NCI-H187 treated with DMSO at 0.1 percent for 48 hours (cell line): ENCODE measurements around the gene COL26A1.

Experiments used
- DNase-seq: peaks from one replicate; lab custom pipeline; 2025; lab: John Stamatoyannopoulos, UW

Gene COL26A1

DNA sequence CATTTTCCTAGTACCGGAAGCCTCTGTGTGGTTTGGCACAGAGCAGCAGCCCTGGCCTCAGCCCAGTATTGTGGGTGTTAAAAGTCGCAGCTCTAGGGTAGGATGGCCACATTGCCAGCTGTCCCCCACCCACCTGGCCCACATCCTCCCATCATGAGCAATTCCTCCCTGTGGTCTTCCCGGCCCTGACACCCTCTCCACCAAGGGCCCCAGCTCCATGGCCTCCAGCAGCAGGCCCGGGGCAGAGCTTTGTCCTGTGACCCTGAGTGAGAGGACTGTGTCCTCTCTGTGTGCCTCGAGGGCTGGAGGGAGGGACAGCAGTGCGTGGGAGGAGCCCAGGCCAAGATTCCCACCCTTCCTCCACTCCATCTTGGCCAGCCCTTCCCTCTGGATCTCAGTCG lies 172.7 kb downstream of the COL26A1 start:
- no peak for DNase-seq

DNA sequence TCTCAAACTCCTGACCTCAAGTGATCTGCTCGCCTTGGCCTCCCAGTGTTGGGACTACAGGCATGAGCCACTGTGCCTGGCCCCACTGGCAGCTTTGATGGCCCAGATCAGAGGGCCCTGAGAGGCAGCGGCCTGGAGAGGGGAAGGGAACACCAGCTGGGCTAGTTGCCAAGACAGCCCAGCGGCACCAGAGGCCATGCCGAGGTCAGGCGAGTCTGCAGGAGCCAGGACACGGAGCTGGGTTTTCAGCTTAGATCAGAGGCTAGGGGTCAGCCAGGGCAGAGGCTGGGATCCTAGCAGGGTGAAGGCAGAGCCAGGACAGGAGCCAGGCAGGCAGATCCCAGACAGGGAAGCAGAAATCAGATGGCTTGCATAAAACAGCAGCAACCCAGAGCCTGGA lies 173.6 kb downstream of the COL26A1 start:
- DNase-seq, result no peak

DNA sequence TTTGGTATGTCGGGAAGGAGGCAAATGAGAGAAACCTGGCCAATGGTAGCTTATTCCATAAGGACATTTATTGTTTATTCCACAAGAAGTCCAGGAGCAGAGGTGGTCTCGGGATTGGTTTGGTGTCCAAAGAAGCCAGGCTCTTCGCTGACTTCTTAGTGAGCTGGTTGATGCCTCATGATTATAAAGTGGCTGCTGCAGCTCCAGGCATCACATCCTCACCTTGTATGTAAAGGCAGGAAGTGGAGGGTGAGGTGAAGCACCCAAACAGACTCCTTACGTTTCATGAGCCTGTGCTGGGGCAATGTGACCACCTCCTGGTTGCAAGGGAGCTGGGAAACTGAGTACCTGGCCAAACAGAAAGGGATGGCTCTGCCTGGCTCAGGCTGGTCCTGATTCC lies 174.0 kb downstream of the COL26A1 start:
- no peak for DNase-seq

DNA sequence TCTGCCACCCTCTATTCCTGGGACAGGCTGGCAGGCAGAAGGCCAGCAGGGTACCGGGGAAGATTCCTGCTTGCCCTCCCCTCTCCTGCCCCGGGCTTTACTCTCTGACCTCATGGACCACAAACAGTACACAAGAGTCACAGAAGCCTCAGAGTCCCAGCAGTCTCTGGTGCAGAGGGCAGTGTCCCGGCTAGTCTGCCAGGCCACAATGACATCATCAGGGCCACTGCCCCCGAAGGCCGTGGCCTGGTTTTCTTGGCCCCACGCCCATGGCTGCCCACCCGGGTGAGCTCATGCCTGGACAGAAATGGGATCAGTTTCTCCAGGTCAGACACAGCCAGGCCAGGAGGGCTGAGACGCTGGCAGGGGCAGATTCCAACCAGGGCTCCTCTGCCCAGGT lies 174.5 kb downstream of the COL26A1 start:
- DNase-seq, result no peak

DNA sequence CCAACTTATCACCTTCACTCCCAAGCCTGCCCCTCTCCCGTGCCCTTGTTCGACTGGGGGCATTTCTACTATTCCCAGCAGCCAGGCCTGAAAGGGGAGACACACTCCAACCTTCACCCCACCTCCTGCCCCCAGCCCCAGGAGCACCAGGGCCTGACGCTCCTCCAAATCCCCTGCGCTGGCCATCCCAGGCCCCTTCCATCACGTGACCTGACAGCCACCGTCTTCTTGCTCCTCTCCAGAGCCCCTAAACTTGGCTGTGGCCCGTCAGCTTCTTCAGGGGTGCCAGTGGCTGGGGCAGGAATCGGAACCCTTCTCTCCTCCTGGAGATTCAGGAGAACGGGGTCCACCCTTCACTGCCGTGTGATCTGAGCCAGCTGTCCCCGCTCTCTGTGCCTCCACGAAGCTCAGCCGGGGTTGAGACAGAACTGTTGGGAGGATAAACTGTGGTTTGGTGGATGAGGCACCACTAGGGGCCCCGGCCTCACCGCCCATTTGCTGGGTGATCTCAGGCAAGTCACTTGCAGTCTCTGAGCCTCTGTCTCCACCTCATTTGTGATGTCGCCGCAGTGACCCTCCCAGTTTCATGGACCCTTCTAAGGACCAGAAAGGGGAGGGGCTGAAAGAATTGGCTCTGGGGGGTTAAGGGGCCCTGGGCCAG lies 175.4 kb downstream of the COL26A1 start:
- DNase-seq, result no peak

DNA sequence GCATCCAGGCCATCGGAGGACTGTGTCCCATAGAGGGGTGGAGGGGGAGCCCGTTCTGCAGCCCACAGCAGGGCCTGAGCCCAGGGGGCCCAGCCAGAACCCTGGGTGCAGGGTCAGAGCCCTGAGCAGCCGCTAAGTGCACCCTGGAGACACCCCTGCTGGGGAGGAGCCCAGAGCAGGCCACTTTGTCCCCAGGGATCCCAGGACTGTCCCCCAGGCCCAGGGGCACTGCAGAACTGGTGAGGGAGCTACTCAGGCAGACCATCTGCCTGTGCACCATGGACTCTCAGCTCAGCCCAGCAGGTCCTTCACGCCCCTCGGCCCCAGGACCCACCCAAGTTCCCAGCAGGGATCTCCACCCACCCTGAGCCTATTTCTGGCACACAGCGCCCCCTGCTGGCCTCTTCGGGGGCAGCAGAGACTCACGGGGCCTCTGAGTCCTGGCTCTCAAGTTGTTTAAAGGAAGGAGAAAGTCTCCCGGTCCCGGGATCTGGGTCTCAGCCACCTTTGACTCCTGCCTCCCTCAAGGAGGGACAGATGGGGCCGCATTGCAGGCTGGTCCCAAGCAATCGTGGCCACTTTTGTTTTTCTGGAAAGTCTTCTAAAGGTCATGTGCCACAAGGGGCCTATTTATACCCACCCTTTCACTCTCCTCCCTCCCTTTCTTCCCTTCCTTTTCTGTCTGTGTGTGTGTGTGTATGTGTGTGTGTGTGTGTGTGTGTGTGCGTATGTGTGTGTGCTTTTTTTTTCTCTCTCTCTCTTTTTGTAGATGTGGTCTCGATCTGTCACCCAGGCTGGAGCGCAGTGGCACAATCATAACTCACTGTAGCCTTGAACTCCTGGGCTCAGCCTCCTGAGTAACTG lies 176.2 kb downstream of the COL26A1 start:
- no peak for DNase-seq

DNA sequence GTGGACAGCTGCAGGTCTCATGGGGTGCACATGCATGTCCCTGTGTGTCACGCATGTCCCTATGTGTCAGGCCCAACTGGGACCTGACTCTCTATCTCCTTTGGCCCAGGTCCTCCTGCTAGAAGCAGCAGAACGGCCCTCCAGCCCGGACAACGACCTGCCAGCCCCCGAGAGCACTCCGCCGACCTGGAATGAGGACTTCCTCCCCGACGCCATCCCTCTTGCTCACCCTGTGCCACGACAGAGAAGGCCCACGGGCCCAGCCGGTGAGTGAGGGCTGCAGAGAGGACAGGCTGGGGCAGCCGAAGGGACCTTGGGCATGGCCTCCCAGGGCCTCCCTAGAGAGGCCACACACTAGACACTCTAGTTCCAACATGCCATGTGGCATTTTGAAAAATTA lies 177.1 kb downstream of the COL26A1 start:
- no peak for DNase-seq

DNA sequence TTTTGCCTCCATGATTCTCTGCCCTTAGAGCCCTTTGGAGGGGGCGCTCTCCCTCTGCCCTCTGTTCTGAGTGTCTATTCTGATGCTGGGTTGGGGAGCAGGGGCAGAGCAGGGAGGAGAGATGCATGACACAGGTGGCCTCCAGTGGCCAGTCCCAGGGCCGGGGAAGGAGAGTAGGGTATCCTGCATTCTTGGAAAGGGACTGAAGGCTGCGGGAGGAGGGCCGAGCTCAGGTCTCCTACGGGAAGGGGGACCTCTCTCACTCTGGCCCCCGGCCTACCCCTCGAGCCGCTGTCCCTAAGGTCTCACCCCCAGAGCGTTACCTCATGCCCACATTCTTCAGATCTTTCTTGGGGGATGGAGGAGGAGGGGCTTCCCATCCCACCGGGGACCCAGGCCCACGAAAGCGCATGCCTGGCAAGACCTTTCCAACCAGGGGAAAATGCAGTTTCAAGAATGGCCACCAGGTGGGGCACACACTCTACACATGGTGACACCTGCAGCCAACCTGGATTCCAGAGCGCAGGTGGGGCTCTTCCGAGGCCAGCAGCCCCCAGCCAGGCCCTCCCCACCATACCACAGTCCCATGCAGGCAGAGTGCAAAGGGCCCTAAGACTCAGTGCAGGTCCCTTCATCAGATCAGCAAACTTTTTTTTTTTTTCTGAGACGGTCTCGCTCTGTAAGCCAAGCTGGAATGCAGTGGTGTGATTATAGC lies 180.0 kb downstream of the COL26A1 start:
- no peak for DNase-seq

DNA sequence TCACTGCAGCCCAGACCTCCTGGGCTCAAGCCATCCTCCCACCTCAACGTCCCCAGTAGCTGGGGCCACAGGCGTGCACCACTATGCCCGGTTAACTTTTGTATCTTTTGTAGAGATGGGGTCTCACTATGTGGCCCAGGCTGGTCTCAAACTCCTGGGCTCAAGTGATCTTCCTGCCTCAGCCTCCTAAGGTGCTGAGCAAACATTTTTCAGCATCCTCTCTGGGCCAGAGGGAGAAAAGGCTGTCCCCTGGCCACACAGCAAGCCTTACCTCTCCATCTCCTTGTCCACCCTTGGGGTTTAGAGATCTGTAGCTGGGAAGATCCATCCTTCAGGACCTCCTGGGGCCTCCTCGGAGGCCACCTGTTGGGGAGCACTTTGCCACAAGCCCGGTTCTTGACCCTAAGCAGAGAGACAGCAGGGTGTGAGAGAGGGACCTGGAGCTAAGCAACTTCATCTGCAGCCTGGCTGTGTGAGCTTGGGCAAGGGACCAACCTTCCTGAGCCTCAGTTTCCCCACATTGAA lies 180.6 kb downstream of the COL26A1 start:
- no peak for DNase-seq

DNA sequence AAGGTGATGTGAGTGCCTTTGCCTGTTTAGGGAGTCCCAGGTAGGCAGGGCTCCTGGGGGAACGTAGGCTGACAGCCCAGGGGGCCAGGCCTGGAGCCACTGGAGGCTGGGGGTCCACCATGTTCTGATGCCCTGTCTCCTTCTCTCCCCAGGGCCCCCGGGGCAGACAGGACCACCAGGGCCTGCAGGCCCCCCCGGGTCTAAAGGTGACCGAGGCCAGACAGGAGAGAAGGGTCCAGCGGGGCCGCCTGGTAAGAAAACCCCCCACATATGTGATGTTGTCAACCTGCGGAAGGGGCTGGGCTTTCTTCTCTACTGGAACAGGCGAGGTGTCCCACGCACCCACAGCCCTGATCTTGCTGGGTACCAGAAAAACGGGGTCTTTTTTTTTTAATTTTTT lies 181.2 kb downstream of the COL26A1 start:
- DNase-seq, result no peak

DNA sequence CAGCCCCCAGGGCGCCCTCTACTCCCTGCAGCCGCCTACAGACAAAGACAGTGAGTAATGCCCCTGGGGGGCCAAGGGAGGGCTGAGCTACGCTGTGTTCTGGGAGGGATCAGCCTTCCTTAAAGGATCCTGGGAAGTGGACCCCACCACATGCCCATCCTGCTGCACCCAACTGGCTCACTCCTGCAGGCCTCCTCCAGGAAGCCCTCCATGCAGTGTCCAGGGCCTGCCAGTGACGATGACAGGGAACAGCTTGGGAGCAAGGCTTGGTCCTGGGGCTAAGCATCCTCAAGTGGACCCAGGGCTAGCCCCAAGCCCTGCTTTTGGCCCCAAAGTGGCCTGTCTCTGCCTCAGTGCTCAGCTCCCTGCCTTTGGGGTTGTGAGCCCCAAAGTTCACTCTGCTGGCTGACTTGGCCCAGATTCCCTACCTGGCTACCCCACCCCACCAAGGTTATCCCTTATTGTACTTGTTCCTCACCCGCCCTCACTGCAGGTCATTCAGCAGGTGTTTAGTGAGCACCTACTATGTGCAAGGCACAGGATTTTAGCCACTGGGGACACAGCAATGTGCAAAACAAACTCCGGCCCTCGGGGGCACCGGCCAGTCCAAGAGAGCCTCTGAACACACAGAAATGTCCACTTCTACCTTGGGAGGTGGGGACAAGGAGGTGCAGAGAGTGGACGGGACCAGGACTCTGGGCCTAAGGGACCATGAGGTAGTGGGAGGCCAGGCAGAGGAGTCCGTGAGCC lies 182.9 kb downstream of the COL26A1 start:
- DNase-seq, result no peak

DNA sequence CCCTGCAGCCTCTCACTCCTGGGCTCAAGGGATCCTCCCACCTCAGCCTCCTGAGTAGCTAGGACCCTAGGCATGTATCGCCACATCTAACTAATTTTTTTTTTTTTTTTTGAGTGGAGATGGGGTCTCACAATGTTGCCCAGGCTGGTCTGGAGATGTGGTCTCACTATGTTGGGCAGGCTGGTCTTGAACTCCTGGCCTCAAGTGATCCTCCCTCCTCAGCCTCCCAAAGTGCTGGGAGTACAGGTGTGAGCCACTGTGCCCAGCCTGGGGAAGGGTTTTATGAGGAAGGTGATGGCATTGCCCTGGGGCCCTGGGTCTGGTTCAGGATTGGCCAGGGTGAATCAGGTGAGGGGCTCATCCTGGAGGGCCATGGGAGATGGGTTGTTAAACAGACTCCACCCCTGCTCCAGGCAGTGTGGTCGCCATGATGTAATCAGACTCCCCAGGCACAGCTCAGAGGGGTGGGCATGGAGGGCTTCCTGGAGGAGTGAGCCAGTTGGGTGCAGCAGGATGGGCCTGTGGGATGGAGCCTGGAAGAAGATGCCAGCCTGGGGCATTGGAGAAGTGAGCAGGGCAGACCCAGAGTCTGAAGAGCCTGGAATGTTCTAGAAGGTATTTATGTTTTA lies 183.7 kb downstream of the COL26A1 start:
- DNase-seq, result no peak

DNA sequence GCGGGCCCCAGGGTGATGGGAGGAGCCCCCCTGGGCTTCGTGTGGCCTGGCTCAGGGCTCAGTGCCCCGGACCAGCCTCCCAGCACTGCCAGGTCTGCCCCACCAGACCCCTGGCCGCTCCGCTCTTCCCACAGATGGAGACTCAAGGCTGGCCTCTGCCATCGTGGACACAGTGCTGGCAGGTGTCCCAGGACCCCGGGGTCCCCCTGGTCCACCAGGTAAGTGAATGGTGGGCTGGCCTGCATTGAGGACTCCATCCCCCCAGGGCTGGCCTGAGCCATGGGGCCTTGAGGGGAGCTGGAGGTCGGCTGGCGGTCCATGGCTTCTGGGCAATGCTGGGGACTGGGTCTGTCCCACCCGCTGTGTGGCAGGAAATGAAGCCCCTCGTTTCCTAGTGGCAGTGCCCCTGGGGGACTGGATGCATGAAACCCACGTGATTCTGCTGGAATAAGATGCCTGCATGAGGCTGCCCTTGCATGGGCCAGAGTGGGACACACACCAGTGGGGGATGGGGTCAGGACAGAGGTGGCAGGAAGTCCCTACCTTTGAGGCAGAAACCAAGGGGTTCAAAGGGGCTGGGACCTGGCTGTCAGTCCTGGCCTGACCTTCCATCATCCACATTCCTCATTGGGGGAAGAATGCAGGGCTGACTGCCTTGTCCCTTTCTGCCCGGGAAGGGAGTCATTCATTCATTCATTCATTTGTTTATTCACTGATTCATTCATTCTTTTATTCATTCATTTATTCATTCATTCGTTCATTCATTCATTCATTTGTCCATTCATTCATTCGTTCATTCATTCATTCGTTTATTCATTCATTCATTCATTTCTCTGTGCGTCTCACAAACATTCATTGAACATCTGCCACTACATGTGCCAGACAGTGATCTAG lies 184.6 kb downstream of the COL26A1 start:
- DNase-seq, result no peak

DNA sequence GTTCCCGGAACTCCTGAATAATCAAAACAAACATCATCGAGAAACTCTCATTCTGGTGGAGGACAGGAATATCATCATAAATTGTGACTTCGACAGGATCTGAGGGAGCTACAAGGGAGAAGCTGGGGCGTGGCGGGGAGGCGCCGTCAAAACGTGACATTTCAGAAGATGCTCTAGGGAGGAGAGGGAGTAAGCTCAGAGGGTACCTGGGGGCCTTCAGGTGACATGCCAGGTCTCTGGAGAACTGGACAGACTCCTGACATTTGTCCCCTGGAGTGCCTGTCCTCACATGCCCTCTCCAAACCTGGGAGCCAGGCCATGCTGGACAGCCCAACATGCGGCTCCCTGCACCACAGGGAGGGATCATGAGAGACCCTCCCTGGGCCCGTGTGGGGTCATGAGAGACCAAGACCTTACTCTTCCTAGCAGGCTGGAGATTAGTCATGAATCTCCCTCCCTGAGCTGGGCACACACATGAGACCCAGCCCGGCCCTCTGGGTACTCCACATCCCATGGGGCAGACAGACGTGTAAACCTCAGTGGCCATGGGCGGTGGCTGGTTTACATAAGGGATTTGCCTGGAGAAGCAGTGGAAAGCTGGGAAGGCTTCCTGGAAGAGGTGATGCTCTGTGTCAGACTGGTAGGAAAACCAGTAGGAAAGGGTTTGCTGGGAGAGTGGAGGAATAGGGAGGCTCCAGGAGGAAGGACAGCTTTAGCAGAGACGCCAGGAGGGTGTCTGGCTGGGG lies 185.4 kb downstream of the COL26A1 start:
- DNase-seq, result no peak

DNA sequence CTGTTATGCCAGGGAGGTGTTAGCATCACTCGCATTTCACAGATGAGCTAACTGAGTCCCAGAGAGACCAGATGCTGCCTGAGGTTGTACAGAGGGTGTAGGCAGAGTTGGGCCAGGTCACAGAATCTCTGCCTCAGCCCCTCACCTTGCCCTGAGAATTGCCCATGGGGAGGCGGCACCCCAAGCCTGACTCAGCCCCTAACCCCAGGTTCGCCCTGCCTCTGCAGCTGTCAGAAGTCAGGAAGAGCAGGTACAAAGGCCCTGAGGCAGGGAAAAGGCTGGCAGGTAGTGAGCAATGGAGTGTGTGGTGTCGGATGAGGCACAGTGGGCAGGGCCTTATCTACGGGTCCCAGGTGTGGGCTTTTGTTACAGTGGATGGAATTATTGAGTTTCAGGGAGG lies 187.1 kb downstream of the COL26A1 start:
- no peak for DNase-seq

DNA sequence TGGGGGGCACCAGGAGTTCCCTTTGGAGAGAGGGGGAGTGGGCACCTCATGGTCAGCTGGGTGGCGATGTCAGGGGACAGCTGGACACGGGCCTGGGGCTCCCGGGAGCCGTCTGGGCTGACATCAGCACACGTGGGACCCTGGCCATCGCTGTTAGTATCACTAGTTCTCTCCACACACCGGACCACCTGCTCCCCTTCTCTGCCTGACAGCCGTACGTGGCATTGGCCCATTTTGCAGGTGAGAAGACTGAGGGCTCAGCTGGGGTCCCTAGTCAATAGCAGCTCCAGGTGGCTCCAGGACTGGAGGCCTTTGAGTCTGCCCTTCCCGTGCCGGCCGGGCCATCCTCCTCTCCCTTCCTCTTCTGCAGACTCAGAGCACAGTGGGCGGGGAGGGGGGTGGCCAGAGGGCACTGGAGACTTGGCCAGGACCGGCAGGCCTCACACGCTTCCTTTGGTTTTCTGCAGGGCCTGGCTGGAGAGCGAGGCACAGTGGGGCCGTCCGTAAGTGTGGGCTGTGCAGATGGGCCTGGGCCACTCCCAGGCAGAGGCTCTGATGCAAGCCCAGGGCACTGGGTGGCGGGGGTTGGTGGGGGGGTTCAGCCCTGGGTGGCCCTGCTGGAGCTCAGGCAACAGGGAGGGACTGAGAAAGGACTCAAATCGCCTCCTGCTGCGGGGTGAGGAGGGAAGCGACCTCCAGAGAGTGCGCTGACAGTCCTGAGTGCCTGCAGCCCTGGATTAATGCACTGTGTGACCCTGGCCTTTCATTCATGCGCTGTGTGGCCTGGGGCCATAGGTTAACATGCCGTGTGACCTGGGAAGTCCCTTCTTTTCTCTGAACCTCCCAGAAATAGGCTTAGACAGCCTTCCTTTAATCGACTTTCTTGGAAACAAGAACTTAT lies 188.2 kb downstream of the COL26A1 start:
- no peak for DNase-seq

DNA sequence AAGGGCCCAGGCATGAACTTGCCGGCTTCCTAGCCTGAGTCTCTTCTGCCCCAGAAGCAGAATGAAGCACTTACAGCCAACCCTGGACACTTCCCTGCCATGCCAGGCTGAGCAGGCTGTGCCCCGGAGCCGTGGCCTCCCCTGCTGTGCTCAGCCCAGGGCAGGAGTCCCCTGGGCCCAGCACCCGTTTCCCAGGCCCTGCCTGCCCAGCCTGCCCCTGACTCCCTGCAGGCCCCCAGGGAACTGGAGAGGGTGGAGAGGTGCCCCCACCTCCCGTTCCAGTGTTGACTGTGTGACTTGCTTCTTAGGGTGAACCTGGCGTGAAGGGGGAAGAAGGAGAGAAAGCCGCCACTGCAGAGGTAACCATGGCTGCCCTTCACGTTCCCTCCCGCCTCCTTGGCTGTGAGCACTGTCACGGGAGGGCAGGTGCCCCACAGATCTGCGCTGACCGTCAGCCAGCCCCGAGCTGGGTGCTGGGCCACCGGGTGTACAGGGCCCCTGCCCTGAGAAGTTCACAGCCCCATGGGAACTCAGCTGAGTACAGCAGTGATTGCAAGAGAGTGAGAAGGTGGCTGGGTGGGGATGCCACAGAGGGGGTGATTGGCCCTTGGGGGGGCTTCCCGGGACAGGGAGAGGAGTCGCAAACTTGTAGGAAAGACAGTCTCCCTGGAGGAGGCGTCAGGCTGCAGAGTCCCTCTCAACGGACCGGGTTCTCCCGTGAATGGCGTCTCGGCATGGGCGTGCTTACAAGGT lies 190.5 kb downstream of the COL26A1 start:
- DNase-seq, result no peak
